Urothelium cell line (cell line): ENCODE measurements around the gene LCE3A.
"Not testable (repeated sequence)": the region's sequence is repeated elsewhere in the genome, so short reads cannot be mapped to it uniquely, and the experiment has no call there.

ENCODE experiments used
- DNase-seq: peaks from one replicate; pipeline ENCODE4 v3.0.0; 2011; ENCODE audit warnings: low spot score, mixed read lengths
- FAIRE-seq: peaks from 2 replicates; lab custom pipeline; 2011; peaks lifted over from hg19 to GRCh38; lab: Jason Lieb, UNC

The LCE3A gene

DNA sequence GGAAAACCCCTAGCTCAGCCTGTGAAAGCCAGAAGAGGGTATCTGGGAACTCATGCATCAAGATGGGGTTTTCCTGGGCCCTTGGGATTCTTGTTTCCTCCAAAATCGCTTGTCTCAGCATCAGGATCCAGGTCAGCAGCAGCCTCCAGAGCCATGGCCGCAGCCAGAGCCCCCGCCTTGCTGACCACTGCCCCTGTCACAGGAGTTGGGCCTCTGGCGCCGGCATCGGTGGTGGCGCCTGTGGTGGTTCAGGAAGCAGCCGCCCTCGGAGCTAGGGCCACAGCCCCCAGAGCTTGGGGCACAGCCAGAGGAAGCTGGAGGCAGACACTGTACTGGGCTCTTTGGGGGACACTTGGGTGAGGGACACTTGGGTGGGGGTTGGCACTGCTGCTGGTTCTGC, 43.4 kb downstream of the LCE3A start:
- DNase-seq, FAIRE-seq: not testable (repeated sequence)

DNA sequence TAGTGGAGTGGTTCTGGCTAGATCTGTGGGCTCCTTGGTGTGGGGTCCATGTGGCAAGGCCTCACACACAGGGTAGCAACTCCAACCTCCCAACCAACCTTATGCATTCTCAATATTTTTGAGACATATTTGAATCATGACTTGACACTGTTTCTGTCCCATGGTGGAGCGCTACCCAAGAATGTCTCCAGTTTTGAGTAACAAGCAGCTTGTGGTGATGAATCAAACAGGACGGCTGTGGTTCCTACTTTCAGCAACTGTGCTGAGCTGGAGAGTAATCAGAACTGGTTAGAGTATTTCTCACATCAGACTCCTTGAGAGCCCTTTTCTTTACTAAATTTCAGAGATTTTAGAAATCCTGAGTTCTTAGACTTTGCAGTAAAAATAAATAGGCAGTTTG, 45.7 kb downstream of the LCE3A start:
- no peak for DNase-seq
- no peak for FAIRE-seq
